Measurements from ENCODE around the gene ZNF576. TPM values are rescaled to one million over a fixed set of nuclear protein-coding genes. Genes with fewer than 3 reads are reported as not detected.
A peak's percentile ranks its signal among the peaks of the same experiment; 100 is the strongest.

The ZNF576 gene
- total RNA-seq, 1 donor from 2014 or later, result 13.8 TPM

DNA sequence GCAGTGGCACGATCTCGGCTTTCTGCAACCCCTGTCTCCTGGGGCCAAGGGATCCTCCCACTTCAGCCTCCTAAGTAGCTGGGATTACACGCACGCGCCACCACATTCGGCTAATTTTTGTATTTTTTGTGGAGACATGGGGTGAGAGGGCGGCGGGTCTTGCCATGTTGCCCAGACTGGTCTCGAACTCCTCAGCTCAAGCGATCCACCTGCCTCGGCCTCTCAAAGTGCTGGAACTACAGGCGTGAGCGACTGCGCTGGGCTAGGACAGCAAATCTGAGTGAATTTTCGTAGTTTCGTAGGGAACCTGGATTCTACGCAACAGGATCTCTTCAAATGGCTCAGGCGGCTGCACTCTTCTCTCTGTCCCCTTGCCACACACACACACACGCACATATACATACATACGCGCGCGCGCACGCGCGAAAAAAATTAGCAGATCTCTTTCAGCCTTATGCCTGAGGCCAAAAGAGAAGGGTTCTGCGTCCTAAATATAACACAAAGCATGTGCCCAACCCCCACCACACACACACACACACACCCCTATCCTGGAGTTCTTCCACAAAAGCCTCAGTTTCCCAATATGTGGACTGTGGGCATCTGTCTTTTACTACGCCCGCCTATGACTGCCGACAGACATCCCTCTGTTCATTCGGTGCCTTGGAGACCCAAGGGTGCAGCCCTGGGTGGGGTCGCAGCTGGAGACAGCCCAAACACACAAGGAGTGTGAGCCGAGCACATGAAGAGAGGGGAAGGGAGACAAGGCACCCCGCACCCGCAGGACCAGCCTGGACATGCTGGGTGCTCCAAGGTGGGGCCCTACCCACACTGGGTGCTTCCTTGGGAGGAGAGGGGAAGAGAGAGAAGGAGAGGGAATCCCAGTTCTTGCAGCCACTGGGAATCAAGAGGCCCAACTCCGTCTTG, 20.2 kb upstream of the ZNF576 start:
- H3K27ac ChIP-seq (ENCODE audit: low read depth, low read length), result peak overlapping the region; percentile 54
- peaks cover 2% of the 10 kb centered on the region for H3K4me1 Mint-ChIP-seq (ENCODE audit: low read depth, unreplicated experiment)

DNA sequence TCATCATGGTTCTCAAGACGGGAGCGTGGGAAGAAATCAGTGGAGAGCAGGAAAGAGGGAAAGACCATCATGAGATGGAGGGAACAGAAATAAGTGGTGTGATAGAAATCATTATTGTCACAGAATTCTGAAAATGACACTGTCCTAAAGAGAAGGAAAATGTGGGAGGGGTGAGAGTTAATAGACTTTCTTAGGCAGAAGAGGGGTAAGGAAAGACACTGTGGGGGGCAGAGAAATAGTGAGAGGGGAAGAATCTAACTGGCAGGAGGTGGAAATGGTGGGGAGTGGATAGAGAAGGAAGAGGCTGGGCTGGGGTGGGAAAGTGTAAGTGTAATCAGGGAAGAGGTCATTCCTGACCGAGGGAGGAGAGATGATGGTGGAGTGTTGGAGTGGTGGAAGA, 17.6 kb upstream of the ZNF576 start:
- H3K9me3 ChIP-seq (ENCODE audit: insufficient read depth, low read depth, low read length), result no peaks in the 10 kb centered on the region
- DNase-seq (ENCODE audit: low read depth) (no peak), FAIRE-seq (no peak)
- H3K4me2 ChIP-seq (ENCODE audit: low read length), result no peak overlapping the region
- peaks cover 5% of the 10 kb centered on the region for H3K36me3 Mint-ChIP-seq (ENCODE audit: low read depth, unreplicated experiment)
- H3K27me3 ChIP-seq (ENCODE audit: insufficient read depth, low read length), result no peaks in the 10 kb centered on the region
- H3K4me3 Mint-ChIP-seq (ENCODE audit: unreplicated experiment), result no peak overlapping the region
- H4K20me1 ChIP-seq (ENCODE audit: insufficient read depth, low read length), result no peaks in the 10 kb centered on the region
- TF ChIP-seq, protein P1, sequence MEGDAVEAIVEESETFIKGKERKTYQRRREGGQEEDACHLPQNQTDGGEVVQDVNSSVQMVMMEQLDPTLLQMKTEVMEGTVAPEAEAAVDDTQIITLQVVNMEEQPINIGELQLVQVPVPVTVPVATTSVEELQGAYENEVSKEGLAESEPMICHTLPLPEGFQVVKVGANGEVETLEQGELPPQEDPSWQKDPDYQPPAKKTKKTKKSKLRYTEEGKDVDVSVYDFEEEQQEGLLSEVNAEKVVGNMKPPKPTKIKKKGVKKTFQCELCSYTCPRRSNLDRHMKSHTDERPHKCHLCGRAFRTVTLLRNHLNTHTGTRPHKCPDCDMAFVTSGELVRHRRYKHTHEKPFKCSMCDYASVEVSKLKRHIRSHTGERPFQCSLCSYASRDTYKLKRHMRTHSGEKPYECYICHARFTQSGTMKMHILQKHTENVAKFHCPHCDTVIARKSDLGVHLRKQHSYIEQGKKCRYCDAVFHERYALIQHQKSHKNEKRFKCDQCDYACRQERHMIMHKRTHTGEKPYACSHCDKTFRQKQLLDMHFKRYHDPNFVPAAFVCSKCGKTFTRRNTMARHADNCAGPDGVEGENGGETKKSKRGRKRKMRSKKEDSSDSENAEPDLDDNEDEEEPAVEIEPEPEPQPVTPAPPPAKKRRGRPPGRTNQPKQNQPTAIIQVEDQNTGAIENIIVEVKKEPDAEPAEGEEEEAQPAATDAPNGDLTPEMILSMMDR (IDR thresholded peaks at IDR 0.05; ENCODE audit: insufficient read depth, low read depth, low read length), result no peak
- no peak for TF ChIP-seq EZH2 (IDR thresholded peaks at IDR 0.05; ENCODE audit: insufficient read depth, low read length)
- H3K4me3 ChIP-seq (ENCODE audit: insufficient read depth, low read depth, low read length), result no peak overlapping the region
- peaks cover 2% of the 10 kb centered on the region for H3K4me1 Mint-ChIP-seq (ENCODE audit: low read depth, unreplicated experiment)
- H3K27me3 Mint-ChIP-seq (ENCODE audit: low read depth, unreplicated experiment), result peaks cover 13% of the 10 kb centered on the region
- no peaks in the 10 kb centered on the region for H3K36me3 ChIP-seq (ENCODE audit: insufficient read depth, low read length)
- H3K4me1 ChIP-seq (ENCODE audit: insufficient read depth, low read length), result peaks cover 15% of the 10 kb centered on the region
- peaks cover 2% of the 10 kb centered on the region for H3K9me3 Mint-ChIP-seq (ENCODE audit: unreplicated experiment)
- peaks cover 14% of the 10 kb centered on the region for H3K79me2 ChIP-seq (ENCODE audit: insufficient read depth, low read length)
- no peak overlapping the region for H3K27ac ChIP-seq (ENCODE audit: low read depth, low read length)
- H3K9ac ChIP-seq (ENCODE audit: low read length), result no peak overlapping the region
- H2AFZ ChIP-seq (ENCODE audit: low read depth, low read length), result no peak overlapping the region
- no peak overlapping the region for H3K27ac Mint-ChIP-seq (ENCODE audit: unreplicated experiment)

More for the DNA sequence above, 20.2 kb upstream of the ZNF576 start:
- Histone ChIP-seq H3K9me3 (ENCODE audit: insufficient read depth, low read depth, low read length) (no peaks in the 10 kb centered on the region), H3K9ac (ENCODE audit: low read length) (peak overlapping the region; percentile 58), H3K79me2 (ENCODE audit: insufficient read depth, low read length) (peaks cover 21% of the 10 kb centered on the region), H3K4me2 (ENCODE audit: low read length) (peak overlapping the region; percentile 97), H2AFZ (ENCODE audit: low read depth, low read length) (peak overlapping the region; percentile 74), H3K4me1 (ENCODE audit: insufficient read depth, low read length) (peaks cover 14% of the 10 kb centered on the region), H4K20me1 (ENCODE audit: insufficient read depth, low read length) (no peaks in the 10 kb centered on the region), H3K36me3 (ENCODE audit: insufficient read depth, low read length) (peaks cover 2% of the 10 kb centered on the region), H3K27me3 (ENCODE audit: insufficient read depth, low read length) (no peaks in the 10 kb centered on the region), H3K4me3 (ENCODE audit: insufficient read depth, low read depth, low read length) (peak overlapping the region; percentile 90)
- FAIRE-seq (no peak), DNase-seq (ENCODE audit: low read depth) (no peak)
- peaks cover 5% of the 10 kb centered on the region for H3K36me3 Mint-ChIP-seq (ENCODE audit: low read depth, unreplicated experiment)
- peak overlapping the region; percentile 71 for H3K4me3 Mint-ChIP-seq (ENCODE audit: unreplicated experiment)
- H3K27ac Mint-ChIP-seq (ENCODE audit: unreplicated experiment), result no peak overlapping the region
- TF ChIP-seq, protein P1 (IDR thresholded peaks at IDR 0.05; ENCODE audit: insufficient read depth, low read depth, low read length), result no peak
- TF ChIP-seq EZH2 (IDR thresholded peaks at IDR 0.05; ENCODE audit: insufficient read depth, low read length), result no peak
- H3K9me3 Mint-ChIP-seq (ENCODE audit: unreplicated experiment), result peaks cover 2% of the 10 kb centered on the region
- peaks cover 13% of the 10 kb centered on the region for H3K27me3 Mint-ChIP-seq (ENCODE audit: low read depth, unreplicated experiment)

DNA sequence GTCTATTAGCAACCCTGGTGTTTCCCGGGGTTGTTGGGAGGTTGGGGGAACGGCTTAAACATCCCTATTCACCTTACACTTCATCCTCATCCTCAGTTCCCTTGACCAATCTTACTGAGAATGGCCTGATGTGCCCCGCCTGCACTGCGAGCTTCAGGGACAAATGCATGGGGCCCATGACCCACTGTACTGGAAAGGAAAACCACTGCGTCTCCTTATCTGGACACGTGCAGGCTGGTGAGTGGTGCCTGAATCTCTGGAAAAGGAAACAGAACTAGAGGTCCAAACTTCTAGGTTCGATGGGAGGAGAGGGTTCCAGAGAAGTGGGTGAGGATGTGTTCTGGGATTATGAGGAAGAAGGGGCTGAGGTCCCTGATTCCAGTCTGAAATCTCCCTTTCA, 14.9 kb upstream of the ZNF576 start:
- H3K4me1 ChIP-seq (ENCODE audit: insufficient read depth, low read length), result peaks cover 4% of the 10 kb centered on the region

More for the DNA sequence above, 14.9 kb upstream of the ZNF576 start:
- Histone ChIP-seq H3K4me3 (ENCODE audit: insufficient read depth, low read depth, low read length) (no peak overlapping the region), H3K27ac (ENCODE audit: low read depth, low read length) (no peak overlapping the region), H3K27me3 (ENCODE audit: insufficient read depth, low read length) (no peaks in the 10 kb centered on the region), H3K36me3 (ENCODE audit: insufficient read depth, low read length) (peaks cover 4% of the 10 kb centered on the region), H2AFZ (ENCODE audit: low read depth, low read length) (no peak overlapping the region), H3K9me3 (ENCODE audit: insufficient read depth, low read depth, low read length) (no peaks in the 10 kb centered on the region), H3K79me2 (ENCODE audit: insufficient read depth, low read length) (peaks cover 3% of the 10 kb centered on the region), H3K9ac (ENCODE audit: low read length) (no peak overlapping the region), H4K20me1 (ENCODE audit: insufficient read depth, low read length) (peaks cover 8% of the 10 kb centered on the region), H3K4me2 (ENCODE audit: low read length) (peak overlapping the region; percentile 79)
- Mint-ChIP-seq H3K9me3 (ENCODE audit: unreplicated experiment) (peaks cover 1% of the 10 kb centered on the region), H3K36me3 (ENCODE audit: low read depth, unreplicated experiment) (peaks cover 13% of the 10 kb centered on the region), H3K4me3 (ENCODE audit: unreplicated experiment) (no peak overlapping the region), H3K27ac (ENCODE audit: unreplicated experiment) (no peak overlapping the region), H3K27me3 (ENCODE audit: low read depth, unreplicated experiment) (peaks cover 13% of the 10 kb centered on the region), H3K4me1 (ENCODE audit: low read depth, unreplicated experiment) (peaks cover 2% of the 10 kb centered on the region)
- DNase-seq (ENCODE audit: low read depth) (no peak), FAIRE-seq (no peak)
- no peak for TF ChIP-seq EZH2 (IDR thresholded peaks at IDR 0.05; ENCODE audit: insufficient read depth, low read length)
- TF ChIP-seq, protein P1 (IDR thresholded peaks at IDR 0.05; ENCODE audit: insufficient read depth, low read depth, low read length), result no peak
